H1 (cell line): Measurements from ENCODE around the gene RNF187. TPM values are rescaled to one million over a fixed set of nuclear protein-coding genes. Genes with fewer than 3 reads are reported as not detected.

Experiments
- CTCF ChIA-PET: fragments of 300-600 bp; sonication (Branson Sonifier 250); formaldehyde crosslinking; loops from one replicate; lab custom pipeline; 2021; ENCODE audit not compliant: partially characterized antibody; lab: Charles Lee
- POLR2A ChIA-PET: fragments of 300-600 bp; sonication (Branson Sonifier 250); formaldehyde crosslinking; loops from one replicate; lab custom pipeline; 2021; ENCODE audit warnings: inconsistent platforms; ENCODE audit not compliant: partially characterized antibody; lab: Charles Lee
- DNase-seq, 2 experiments: peaks; one replicate each; pipeline versions ENCODE4 v3.0.0 to v3.0.0-alpha.2; 2010 to 2022; ENCODE audit warnings: low spot score in 2 of 2, low read depth in 1 of 2, mixed read lengths in 1 of 2
- FAIRE-seq: peaks from 2 replicates; lab custom pipeline; 2011; peaks lifted over from hg19 to GRCh38; lab: Jason Lieb, UNC
- H2AFZ ChIP-seq: 2 replicates; pipeline ENCODE4 v1.8.1; 2012; ENCODE audit warnings: low read length, inconsistent platforms
- H2AK5ac ChIP-seq: 2 replicates; pipeline ENCODE4 v1.6.1; 2013; ENCODE audit warnings: low read depth, low read length
- H2BK120ac ChIP-seq: replicated peaks from 2 replicates; pipeline ENCODE3; 2013; ENCODE audit warnings: low read depth, low read length, inconsistent platforms
- H2BK12ac ChIP-seq: 2 replicates; pipeline ENCODE4 v1.6.1; 2013; ENCODE audit warnings: low read depth, low read length
- H2BK15ac ChIP-seq: 2 replicates; pipeline ENCODE4 v1.6.1; 2013; ENCODE audit warnings: low read length
- H2BK20ac ChIP-seq: 2 replicates; pipeline ENCODE4 v1.6.1; 2013; ENCODE audit warnings: low read length
- H2BK5ac ChIP-seq: 2 replicates; pipeline ENCODE4 v1.6.1; 2013; ENCODE audit warnings: low read depth, low read length
- H3K14ac ChIP-seq: 2 replicates; pipeline ENCODE4 v1.6.1; 2013; ENCODE audit warnings: inconsistent platforms; ENCODE audit not compliant: insufficient read length
- H3K18ac ChIP-seq: 2 replicates; pipeline ENCODE4 v1.6.1; 2013; ENCODE audit warnings: low read length; ENCODE audit errors: extremely low read depth
- H3K23ac ChIP-seq: 2 replicates; pipeline ENCODE4 v1.6.1; 2013; ENCODE audit warnings: inconsistent platforms; ENCODE audit not compliant: insufficient read length
- H3K23me2 ChIP-seq: 2 replicates; pipeline ENCODE4 v1.6.1; 2013; ENCODE audit warnings: low read depth, low read length
- H3K27ac ChIP-seq: 2 replicates; pipeline ENCODE4 v1.6.1; 2011; ENCODE audit warnings: low read depth, low read length, inconsistent platforms
- H3K27me3 ChIP-seq, 4 experiments: replicated peaks in 1 of 4; 1 replicate in 1 of 4; 2 replicates in 3 of 4; pipeline versions ENCODE4 v1.6.1 to v1.8.1; 2011 to 2013; ENCODE audit warnings: low read length in 3 of 4, mild to moderate bottlenecking in 3 of 4, inconsistent platforms in 2 of 4, mixed read lengths in 2 of 4, moderate library complexity in 1 of 4; ENCODE audit not compliant: control insufficient read depth in 3 of 4, insufficient read depth in 3 of 4; ENCODE audit errors: extremely low read depth in 1 of 4
- H3K36me3 ChIP-seq, 4 experiments: 2 replicates each; pipeline versions ENCODE4 v1.6.1 to v1.8.1; 2011 to 2013; ENCODE audit warnings: mild to moderate bottlenecking in 4 of 4, low read length in 3 of 4, moderate library complexity in 2 of 4, control low read depth in 1 of 4, inconsistent platforms in 1 of 4; ENCODE audit not compliant: insufficient read depth in 4 of 4, control insufficient read depth in 2 of 4
- H3K4ac ChIP-seq: replicated peaks from 2 replicates; pipeline ENCODE3; 2013; ENCODE audit warnings: low read length, low read depth, mixed read lengths, inconsistent platforms; ENCODE audit not compliant: insufficient read length
- H3K4me1 ChIP-seq, 4 experiments: replicated peaks in 1 of 4; 1 replicate in 1 of 4; 2 replicates in 3 of 4; pipeline versions ENCODE4 v1.6.1 to v1.8.1; 2011 to 2013; ENCODE audit warnings: low read length in 3 of 4, inconsistent platforms in 2 of 4, mixed read lengths in 1 of 4; ENCODE audit not compliant: insufficient read depth in 4 of 4, control insufficient read depth in 3 of 4
- H3K4me2 ChIP-seq, 2 experiments: 2 replicates each; pipeline versions ENCODE4 v1.6.1 to v1.8.1; 2011 to 2013; ENCODE audit warnings: low read depth in 2 of 2, low read length in 2 of 2, control low read depth in 1 of 2, inconsistent platforms in 1 of 2, mild to moderate bottlenecking in 1 of 2; ENCODE audit not compliant: insufficient read depth in 1 of 2
- H3K4me3 ChIP-seq, 4 experiments: fragments of 200-600, 300-600 bp in 1 of 4; sonication (generic), shearing (Covaris generic), sonication (Bioruptor Twin) in 1 of 4; 2 replicates each; pipeline versions ENCODE4 v1.5.1 to v1.8.1; 2011 to 2016; ENCODE audit warnings: low read length in 4 of 4, low read depth in 3 of 4, control low read depth in 2 of 4, inconsistent platforms in 2 of 4, mild to moderate bottlenecking in 2 of 4, mixed read lengths in 1 of 4, moderate library complexity in 1 of 4; ENCODE audit not compliant: insufficient read depth in 2 of 4; ENCODE audit errors: extremely low read depth in 1 of 4
- H3K56ac ChIP-seq: replicated peaks from 2 replicates; pipeline ENCODE3; 2013; ENCODE audit warnings: low read depth, mild to moderate bottlenecking, mixed read lengths, low read length, inconsistent platforms; ENCODE audit not compliant: insufficient read length
- H3K79me1 ChIP-seq: 2 replicates; pipeline ENCODE4 v1.6.1; 2013; ENCODE audit warnings: low read depth, low read length, control low read depth
- H3K79me2 ChIP-seq, 2 experiments: 2 replicates each; pipeline versions ENCODE4 v1.6.1 to v1.8.1; 2012 to 2013; ENCODE audit warnings: low read length in 2 of 2, mild to moderate bottlenecking in 2 of 2, inconsistent platforms in 1 of 2; ENCODE audit not compliant: insufficient read depth in 2 of 2, control insufficient read depth in 1 of 2
- H3K9ac ChIP-seq, 4 experiments: replicated peaks in 1 of 4; 1 replicate in 1 of 4; 2 replicates in 3 of 4; pipeline versions ENCODE4 v1.6.1 to v1.8.1; 2011 to 2013; ENCODE audit warnings: low read depth in 3 of 4, low read length in 3 of 4, control low read depth in 2 of 4, mild to moderate bottlenecking in 2 of 4, moderate library complexity in 2 of 4, inconsistent platforms in 1 of 4; ENCODE audit errors: extremely low read depth in 1 of 4
- H3K9me3 ChIP-seq, 2 experiments: 2 replicates each; pipeline versions ENCODE4 v1.6.1 to v1.8.1; 2012 to 2013; ENCODE audit warnings: mild to moderate bottlenecking in 2 of 2, moderate library complexity in 2 of 2, control low read depth in 1 of 2, inconsistent platforms in 1 of 2, low read depth in 1 of 2, low read length in 1 of 2, mixed read lengths in 1 of 2; ENCODE audit not compliant: insufficient read depth in 2 of 2
- H4K20me1 ChIP-seq, 2 experiments: replicated peaks in 1 of 2; 2 replicates each; pipeline versions ENCODE3 to v1.8.1; 2011 to 2013; ENCODE audit warnings: inconsistent platforms in 2 of 2, low read length in 2 of 2, mild to moderate bottlenecking in 1 of 2; ENCODE audit not compliant: insufficient read depth in 2 of 2, control insufficient read depth in 1 of 2
- H4K5ac ChIP-seq: 2 replicates; pipeline ENCODE4 v1.6.1; 2013; ENCODE audit warnings: low read length, low read depth, mixed read lengths, inconsistent platforms; ENCODE audit not compliant: insufficient read length
- H4K8ac ChIP-seq: 2 replicates; pipeline ENCODE4 v1.8.0; 2013; ENCODE audit warnings: mild to moderate bottlenecking, moderate library complexity, low read length, inconsistent platforms; ENCODE audit not compliant: insufficient read depth; ENCODE audit errors: extremely low read depth
- H4K91ac ChIP-seq: replicated peaks from 2 replicates; pipeline ENCODE3; 2013; ENCODE audit warnings: low read length, mixed read lengths, inconsistent platforms; ENCODE audit not compliant: insufficient read length
- EGR1 ChIP-seq: IDR thresholded peaks from 2 replicates; pipeline ENCODE4 v1.6.1; 2011; ENCODE audit warnings: low read depth, low read length, borderline replicate concordance
- EZH2 ChIP-seq: fragments of 200-600 bp; sonication (generic); IDR thresholded peaks from 2 replicates; pipeline ENCODE4 v1.7.1; 2012; ENCODE audit warnings: low read depth, mild to moderate bottlenecking, moderate library complexity, low read length, inconsistent platforms; ENCODE audit not compliant: severe bottlenecking
- GTF2F1 ChIP-seq: IDR thresholded peaks from 2 replicates; pipeline ENCODE4 v1.6.1; 2012; ENCODE audit warnings: low read depth, low read length, improper control_type of control experiment, borderline replicate concordance
- KDM4A ChIP-seq: IDR thresholded peaks from one replicate; pipeline ENCODE4 v1.7.1; 2012; ENCODE audit warnings: low read depth, mild to moderate bottlenecking, moderate library complexity, low read length, inconsistent platforms; ENCODE audit not compliant: severe bottlenecking
- MAX ChIP-seq: IDR thresholded peaks from 2 replicates; pipeline ENCODE4 v1.6.1; 2012; ENCODE audit warnings: inconsistent platforms
- NANOG ChIP-seq: IDR thresholded peaks from 2 replicates; pipeline ENCODE4 v1.6.1; 2011; ENCODE audit warnings: low read length, low read depth, mild to moderate bottlenecking, inconsistent platforms; ENCODE audit not compliant: insufficient read depth, poor library complexity, severe bottlenecking
- POLR2AphosphoS5 ChIP-seq: IDR thresholded peaks from 2 replicates; pipeline ENCODE4 v1.6.1; 2011; ENCODE audit warnings: low read depth, low read length
- RAD21 ChIP-seq, 2 experiments: IDR thresholded peaks in 1 of 2; conservative IDR thresholded peaks in 1 of 2; 2 replicates each; pipeline ENCODE4 v1.6.1; 2011; ENCODE audit warnings: low read depth in 2 of 2, low read length in 2 of 2, improper control_type of control experiment in 1 of 2, inconsistent platforms in 1 of 2, mild to moderate bottlenecking in 1 of 2, moderate library complexity in 1 of 2
- SIN3A ChIP-seq, 2 experiments: IDR thresholded peaks in 1 of 2; conservative IDR thresholded peaks in 1 of 2; 2 replicates each; pipeline ENCODE4 v1.6.1; 2011 to 2012; ENCODE audit warnings: low read length in 2 of 2, improper control_type of control experiment in 1 of 2, low read depth in 1 of 2, mild to moderate bottlenecking in 1 of 2
- TAF1 ChIP-seq: IDR thresholded peaks from 2 replicates; pipeline ENCODE4 v1.6.1; 2011; ENCODE audit warnings: mild to moderate bottlenecking, low read depth, low read length
- TAF7 ChIP-seq: optimal IDR thresholded peaks from 2 replicates; pipeline ENCODE3; 2011; ENCODE audit warnings: low read depth, mild to moderate bottlenecking, inconsistent platforms, low read length, moderate library complexity, borderline replicate concordance
- TCF12 ChIP-seq: IDR thresholded peaks from 2 replicates; pipeline ENCODE4 v1.6.1; 2011; ENCODE audit warnings: low read depth, mild to moderate bottlenecking, low read length
- ZNF274 ChIP-seq: IDR thresholded peaks from 2 replicates; pipeline ENCODE4 v1.7.0; 2012; ENCODE audit warnings: low read length, borderline replicate concordance; ENCODE audit errors: extremely low read depth
- WGBS, 2 experiments: shearing (Covaris generic) in 1 of 2; methylation state at CpG; one replicate each; pipeline versions ENCODE4 v1.1.6 to v1.1.7; 2013 to 2015; ENCODE audit warnings: low lambda C conversion rate in 2 of 2, mixed read lengths in 2 of 2, inconsistent platforms in 1 of 2, low coverage in 1 of 2, missing lambda C conversion rate in 1 of 2; ENCODE audit not compliant: insufficient replicate concordance in 2 of 2, insufficient coverage in 1 of 2, insufficient read length in 1 of 2; ENCODE audit errors: extremely low coverage in 1 of 2, missing lambda C conversion rate in 1 of 2; 5-methylcytosine and 5-hydroxymethylcytosine counted together
- polyA plus RNA-seq, 7 experiments: library from polyadenylated mRNA; depleted of rRNA in 3 of 7; stranded (reverse) in 5 of 7; unstranded in 2 of 7; fragments of >200 nt in 5 of 7; fragments of 200-250 nt in 2 of 7; gene quantifications; 1 replicate in 5 of 7; 2 replicates in 1 of 7; 4 replicates in 1 of 7; pipeline versions ENCODE4 v1.2.1 to v1.2.3, GENCODE V29; 2011 to 2013; ENCODE audit warnings: missing spikeins in 2 of 7, mixed read lengths in 2 of 7
- total RNA-seq: library from RNA; stranded (reverse); fragmentation: NEBNext Ultra II Directional; extraction: Animal tissue kit (Norgen Biotek cat#: 25700); gene quantifications from 2 replicates; pipeline ENCODE4 v1.2.1, GENCODE V29; 2021

RNF187 gene
- total and polyA plus RNA-seq, 2 of the 8 experiments (the other 6 are each of a cell fraction or from before 2014, with no cell fraction given) = 47.0 to 113 TPM

- WGBS, 2 experiments = 72% methylated on average over 7 of the region's 7 CpGs; no CpG with 5 or more reads in 1 of the 2 experiments
- DNase-seq (no peak), FAIRE-seq (no peak)
- Histone ChIP-seq H3K23me2 (no peaks in the 10 kb centered on the region), H3K23ac (no peak overlapping the region), H4K8ac (no peak overlapping the region; the same call in 1 of the 2 replicates), H2BK15ac (no peak overlapping the region), H3K56ac (no peak overlapping the region), H3K9ac (no peak overlapping the region), H2BK12ac (no peak overlapping the region), H2AK5ac (no peak overlapping the region), H4K20me1 (peaks cover 0 to 18% of the 10 kb centered on the region in 2 experiments), H2BK120ac (no peak overlapping the region), H3K27ac (no peak overlapping the region), H3K4me1 (peaks cover 0 to 3% (median 2%) of the 10 kb centered on the region in 4 experiments; a peak in 4 of 7 replicates), H3K27me3 (0 out of 7 replicates have a peak, but pooled peaks cover 0 to 2% (median 0%) of the 10 kb centered on the region in 4 experiments), H3K4me3 (no peak overlapping the region), H2BK20ac (no peak overlapping the region), H3K14ac (no peak overlapping the region), H3K36me3 (peaks cover 3 to 29% (median 15%) of the 10 kb centered on the region in 4 experiments; a peak in 7 of 8 replicates), H3K18ac (no peak overlapping the region), H3K4me2 (no peak overlapping the region), H3K79me2 (no peaks in the 10 kb centered on the region), H3K9me3 (no peaks in the 10 kb centered on the region), H3K79me1 (peaks cover 7% of the 10 kb centered on the region), H3K4ac (no peak overlapping the region), H2AFZ (no peak overlapping the region), H2BK5ac (no peak overlapping the region), H4K91ac (no peak overlapping the region), H4K5ac (no peak overlapping the region)
- POLR2A ChIA-PET = interaction anchor here (0.8 to 2.5 kb wide), 4 partner anchors 18 to 131 kb away, joined by 3 to 16 read pairs (median 5); a partner anchor contains a TSS
- CTCF ChIA-PET = no interaction called here
- TF ChIP-seq NANOG = no peak
- TF ChIP-seq GTF2F1 = no peak
- no peak for TF ChIP-seq SIN3A (conservative IDR thresholded peaks at IDR 0.05 in 1 of 2, IDR thresholded peaks at IDR 0.05 in 1 of 2; ENCODE audit: low read depth in 1 of 2, low read length in 2 of 2)
- TF ChIP-seq ZNF274 = no peak
- no peak for TF ChIP-seq EGR1
- no peak for TF ChIP-seq MAX
- no peak for TF ChIP-seq TCF12
- no peak for TF ChIP-seq EZH2
- no peak for TF ChIP-seq POLR2AphosphoS5
- TF ChIP-seq KDM4A = no peak
- TF ChIP-seq RAD21 (IDR thresholded peaks at IDR 0.05 in 1 of 2, conservative IDR thresholded peaks at IDR 0.05 in 1 of 2; ENCODE audit: low read depth in 2 of 2, low read length in 2 of 2) = no peak
- TF ChIP-seq TAF7 = no peak
- no peak for TF ChIP-seq TAF1
Measured at GRCh38 chr1:228494391-228494790, 7.2 kb downstream of the RNF187 start.
